ENCODE data around the gene SDK2. TPM values are rescaled to one million over a fixed set of nuclear protein-coding genes. Genes with fewer than 3 reads are reported as not detected.

The SDK2 gene
- total RNA-seq, 2 experiments from 2014 or later, result 10.5 to 11.9 TPM

GRCh38 chr17:73394512-73395450 is 249.5 kb downstream of the SDK2 start:
- Mint-ChIP-seq H3K4me3 (no peak overlapping the region), H3K27me3 (no peaks in the 10 kb centered on the region), H3K36me3 (ENCODE audit: low read depth) (no peaks in the 10 kb centered on the region), H3K4me1 (no peaks in the 10 kb centered on the region), H3K9me3 (no peaks in the 10 kb centered on the region), H3K27ac (no peak overlapping the region)
- DNase-seq, result no peak
- POLR2A ChIA-PET, result no interaction called here
- CTCF ChIA-PET, result interaction anchor here (0.9 to 1.5 kb wide), 2 partner anchors 10 to 15 kb away, joined by 3 to 4 read pairs; no protein-coding TSS in a partner anchor

- Mint-ChIP-seq H3K36me3 (ENCODE audit: low read depth) (no peaks in the 10 kb centered on the region), H3K27me3 (no peaks in the 10 kb centered on the region), H3K27ac (no peak overlapping the region), H3K4me3 (no peak overlapping the region), H3K9me3 (no peaks in the 10 kb centered on the region), H3K4me1 (no peaks in the 10 kb centered on the region)
- ChIA-PET POLR2A (no interaction called here), CTCF (interaction anchor here (0.9 to 1.5 kb wide), 2 partner anchors 9 to 16 kb away, joined by 3 to 4 read pairs; no protein-coding TSS in a partner anchor)
- no peak for DNase-seq
These were observed 250.3 kb downstream of the SDK2 start for GRCh38 chr17:73393962-73394361.

- no peak for DNase-seq
- no peak overlapping the region for H3K4me3 Mint-ChIP-seq
- no peaks in the 10 kb centered on the region for H3K36me3 Mint-ChIP-seq (ENCODE audit: low read depth)
- H3K9me3 Mint-ChIP-seq, result no peaks in the 10 kb centered on the region
- ChIA-PET POLR2A (no interaction called here), CTCF (no interaction called here)
- H3K27me3 Mint-ChIP-seq, result no peaks in the 10 kb centered on the region
- H3K4me1 Mint-ChIP-seq, result no peaks in the 10 kb centered on the region
- H3K27ac Mint-ChIP-seq, result no peak overlapping the region
These were observed 250.9 kb downstream of the SDK2 start for GRCh38 chr17:73393381-73393780.

- POLR2A ChIA-PET, result interaction anchor here (0.6 kb wide), 1 partner anchor 131 kb away, joined by 4 read pairs; no protein-coding TSS in a partner anchor
- Mint-ChIP-seq H3K4me1 (no peaks in the 10 kb centered on the region), H3K36me3 (ENCODE audit: low read depth) (no peaks in the 10 kb centered on the region), H3K27me3 (no peaks in the 10 kb centered on the region), H3K27ac (no peak overlapping the region), H3K4me3 (no peak overlapping the region), H3K9me3 (no peaks in the 10 kb centered on the region)
- CTCF ChIA-PET, result interaction anchor here (1.0 kb wide), 1 partner anchor 12 kb away, joined by 3 read pairs; no protein-coding TSS in a partner anchor
- no peak for DNase-seq
These were observed 252.6 kb downstream of the SDK2 start for GRCh38 chr17:73391331-73392265.

GRCh38 chr17:73390851-73391250 is 253.4 kb downstream of the SDK2 start:
- H3K4me3 Mint-ChIP-seq, result no peak overlapping the region
- H3K27me3 Mint-ChIP-seq, result no peaks in the 10 kb centered on the region
- no peak overlapping the region for H3K27ac Mint-ChIP-seq
- no peaks in the 10 kb centered on the region for H3K36me3 Mint-ChIP-seq (ENCODE audit: low read depth)
- H3K4me1 Mint-ChIP-seq, result no peaks in the 10 kb centered on the region
- CTCF ChIA-PET, result interaction anchor here (0.6 kb wide), 1 partner anchor 22 kb away, joined by 3 read pairs; no protein-coding TSS in a partner anchor
- POLR2A ChIA-PET, result interaction anchor here (0.6 kb wide), 1 partner anchor 130 kb away, joined by 4 read pairs; no protein-coding TSS in a partner anchor
- DNase-seq, result no peak
- H3K9me3 Mint-ChIP-seq, result no peaks in the 10 kb centered on the region

- no peaks in the 10 kb centered on the region for H3K9me3 Mint-ChIP-seq
- H3K27ac Mint-ChIP-seq, result no peak overlapping the region
These were observed 254.0 kb downstream of the SDK2 start for GRCh38 chr17:73390221-73390620.

GRCh38 chr17:73389411-73389810 is 254.8 kb downstream of the SDK2 start:
- Mint-ChIP-seq H3K4me1 (no peaks in the 10 kb centered on the region), H3K27ac (no peak overlapping the region), H3K36me3 (ENCODE audit: low read depth) (no peaks in the 10 kb centered on the region), H3K27me3 (no peaks in the 10 kb centered on the region), H3K4me3 (no peak overlapping the region), H3K9me3 (no peaks in the 10 kb centered on the region)
- no peak for DNase-seq
- ChIA-PET POLR2A (no interaction called here), CTCF (interaction anchor here (0.6 to 1.0 kb wide), 2 partner anchors 15 to 909 kb away, joined by 3 read pairs; no protein-coding TSS in a partner anchor)

More at GRCh38 chr17:73390221-73390620, 254.0 kb downstream of the SDK2 start:
- Mint-ChIP-seq H3K4me1 (no peaks in the 10 kb centered on the region), H3K27me3 (no peaks in the 10 kb centered on the region), H3K4me3 (no peak overlapping the region), H3K36me3 (ENCODE audit: low read depth) (no peaks in the 10 kb centered on the region)
- ChIA-PET CTCF (interaction anchor here (0.6 to 1.0 kb wide), 2 partner anchors 14 to 21 kb away, joined by 3 read pairs; no protein-coding TSS in a partner anchor), POLR2A (no interaction called here)
- no peak for DNase-seq

GRCh38 chr17:73388578-73388905 is 255.7 kb downstream of the SDK2 start:
- Mint-ChIP-seq H3K27ac (no peak overlapping the region), H3K36me3 (ENCODE audit: low read depth) (no peaks in the 10 kb centered on the region), H3K27me3 (no peaks in the 10 kb centered on the region), H3K9me3 (no peaks in the 10 kb centered on the region), H3K4me1 (no peaks in the 10 kb centered on the region), H3K4me3 (no peak overlapping the region)
- ChIA-PET POLR2A (no interaction called here), CTCF (no interaction called here)
- no peak for DNase-seq

- H3K27me3 Mint-ChIP-seq, result no peaks in the 10 kb centered on the region
- CTCF ChIA-PET, result no interaction called here
These were observed 256.3 kb downstream of the SDK2 start for GRCh38 chr17:73387746-73388577.

GRCh38 chr17:73386561-73386960 is 257.7 kb downstream of the SDK2 start:
- POLR2A ChIA-PET, result no interaction called here
- H3K27me3 Mint-ChIP-seq, result no peaks in the 10 kb centered on the region
- DNase-seq, result no peak
- no peaks in the 10 kb centered on the region for H3K36me3 Mint-ChIP-seq (ENCODE audit: low read depth)
- H3K4me1 Mint-ChIP-seq, result no peaks in the 10 kb centered on the region
- H3K4me3 Mint-ChIP-seq, result no peak overlapping the region
- H3K27ac Mint-ChIP-seq, result no peak overlapping the region
- CTCF ChIA-PET, result no interaction called here
- H3K9me3 Mint-ChIP-seq, result no peaks in the 10 kb centered on the region

More at GRCh38 chr17:73387746-73388577, 256.3 kb downstream of the SDK2 start:
- POLR2A ChIA-PET, result no interaction called here
- no peak for DNase-seq
- Mint-ChIP-seq H3K27ac (no peak overlapping the region), H3K36me3 (ENCODE audit: low read depth) (no peaks in the 10 kb centered on the region), H3K4me3 (no peak overlapping the region), H3K9me3 (no peaks in the 10 kb centered on the region), H3K4me1 (no peaks in the 10 kb centered on the region)

- no peaks in the 10 kb centered on the region for H3K36me3 Mint-ChIP-seq (ENCODE audit: low read depth)
- H3K27me3 Mint-ChIP-seq, result no peaks in the 10 kb centered on the region
- H3K4me3 Mint-ChIP-seq, result no peak overlapping the region
- ChIA-PET POLR2A (no interaction called here), CTCF (interaction anchor here (0.9 to 1.1 kb wide), 3 partner anchors 10 to 193 kb away, joined by 3 read pairs; no protein-coding TSS in a partner anchor)
- no peaks in the 10 kb centered on the region for H3K4me1 Mint-ChIP-seq
- H3K27ac Mint-ChIP-seq, result no peak overlapping the region
- DNase-seq, result no peak
- H3K9me3 Mint-ChIP-seq, result no peaks in the 10 kb centered on the region
These were observed 259.3 kb downstream of the SDK2 start for GRCh38 chr17:73384926-73385325.

GRCh38 chr17:73380439-73381106 is 263.7 kb downstream of the SDK2 start:
- Mint-ChIP-seq H3K4me3 (no peak overlapping the region), H3K4me1 (no peaks in the 10 kb centered on the region), H3K27me3 (no peaks in the 10 kb centered on the region), H3K36me3 (ENCODE audit: low read depth) (no peaks in the 10 kb centered on the region), H3K9me3 (no peaks in the 10 kb centered on the region), H3K27ac (no peak overlapping the region)
- POLR2A ChIA-PET, result no interaction called here
- CTCF ChIA-PET, result interaction anchor here (1.1 kb wide), 1 partner anchor 11 kb away, joined by 4 read pairs; no protein-coding TSS in a partner anchor
- no peak for DNase-seq
